Spleen (tissue), 7 donors: ENCODE results near the gene DNAJB9.

Experiments
- POLR2A ChIP-seq, 3 donors: fragments of 450-650 bp; IDR thresholded peaks; one replicate each; pipeline ENCODE4 v1.5.1; 2017; ENCODE audit warnings: antibody characterized with exemption in 3 of 3, mild to moderate bottlenecking in 1 of 3
- TF ChIP-seq, protein P1 (sequence below), 11 experiments: fragments of 200-600 bp in 7 of 11; fragments of 450-650 bp in 4 of 11; sonication (generic) in 4 of 11; IDR thresholded peaks in 8 of 11; conservative IDR thresholded peaks in 3 of 11; 1 replicate in 7 of 11; 2 replicates in 4 of 11; pipeline versions ENCODE4 v1.4.0 to v1.8.0; 2016 to 2021; ENCODE audit warnings: antibody characterized with exemption in 11 of 11, inconsistent platforms in 4 of 11, mild to moderate bottlenecking in 1 of 11
- donor health status: DM: no; HTN: no; CAD: no; lungs with moderate emphysema.
- donor health status: DM: no; HTN: no; CAD: no.
- donor health status: DM: no; HTN: no; CAD: no.

GRCh38 chr7:108578937-108579336, 9.3 kb downstream of the DNAJB9 start:
- TF ChIP-seq, protein P1, sequence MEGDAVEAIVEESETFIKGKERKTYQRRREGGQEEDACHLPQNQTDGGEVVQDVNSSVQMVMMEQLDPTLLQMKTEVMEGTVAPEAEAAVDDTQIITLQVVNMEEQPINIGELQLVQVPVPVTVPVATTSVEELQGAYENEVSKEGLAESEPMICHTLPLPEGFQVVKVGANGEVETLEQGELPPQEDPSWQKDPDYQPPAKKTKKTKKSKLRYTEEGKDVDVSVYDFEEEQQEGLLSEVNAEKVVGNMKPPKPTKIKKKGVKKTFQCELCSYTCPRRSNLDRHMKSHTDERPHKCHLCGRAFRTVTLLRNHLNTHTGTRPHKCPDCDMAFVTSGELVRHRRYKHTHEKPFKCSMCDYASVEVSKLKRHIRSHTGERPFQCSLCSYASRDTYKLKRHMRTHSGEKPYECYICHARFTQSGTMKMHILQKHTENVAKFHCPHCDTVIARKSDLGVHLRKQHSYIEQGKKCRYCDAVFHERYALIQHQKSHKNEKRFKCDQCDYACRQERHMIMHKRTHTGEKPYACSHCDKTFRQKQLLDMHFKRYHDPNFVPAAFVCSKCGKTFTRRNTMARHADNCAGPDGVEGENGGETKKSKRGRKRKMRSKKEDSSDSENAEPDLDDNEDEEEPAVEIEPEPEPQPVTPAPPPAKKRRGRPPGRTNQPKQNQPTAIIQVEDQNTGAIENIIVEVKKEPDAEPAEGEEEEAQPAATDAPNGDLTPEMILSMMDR (IDR thresholded peaks at IDR 0.05 in 8 of 11, conservative IDR thresholded peaks at IDR 0.05 in 3 of 11) = no peak
- no peak for TF ChIP-seq POLR2A (IDR thresholded peaks at IDR 0.05)
